BE2C (cell line): ENCODE results near the gene KIFC1.
"Not testable (repeated sequence)": the region's sequence is repeated elsewhere in the genome, so short reads cannot be mapped to it uniquely, and the experiment has no call there.

Source experiments
- DNase-seq: peaks from one replicate; pipeline ENCODE4 v3.0.0-alpha.2; 2020
- H3K27me3 ChIP-seq: fragments of 250-450 bp; sonication (Bioruptor Pico); 2 replicates; pipeline ENCODE4 v1.5.1; 2020; ENCODE audit warnings: mild to moderate bottlenecking
- H3K36me3 ChIP-seq: fragments of 250-450 bp; sonication (Bioruptor Pico); 2 replicates; pipeline ENCODE4 v1.5.1; 2020; ENCODE audit warnings: mild to moderate bottlenecking
- H3K4me1 ChIP-seq: fragments of 250-450 bp; sonication (Bioruptor Pico); 2 replicates; pipeline ENCODE4 v1.5.1; 2020
- H3K4me3 ChIP-seq: 2 replicates; pipeline ENCODE4 v1.5.1; 2011; ENCODE audit warnings: low read depth, low read length
- H3K9me3 ChIP-seq: fragments of 250-450 bp; sonication (Bioruptor Pico); 2 replicates; pipeline ENCODE4 v1.5.1; 2020
- CTCF ChIP-seq: IDR thresholded peaks from 2 replicates; pipeline ENCODE4 v1.5.1; 2012; ENCODE audit warnings: mild to moderate bottlenecking, low read depth, low read length

The KIFC1 gene

GRCh38 chr6:33372526-33373123 lies 19.0 kb upstream of the KIFC1 start:
- no peak for DNase-seq
- Histone ChIP-seq H3K4me3 (no peak overlapping the region), H3K36me3 (no peaks in the 10 kb centered on the region), H3K4me1 (no peaks in the 10 kb centered on the region), H3K9me3 (no peaks in the 10 kb centered on the region), H3K27me3 (no peaks in the 10 kb centered on the region)
- no peak for TF ChIP-seq CTCF

- Histone ChIP-seq H3K36me3 (no peaks in the 10 kb centered on the region), H3K4me3 (no peak overlapping the region), H3K27me3 (no peaks in the 10 kb centered on the region), H3K9me3 (no peaks in the 10 kb centered on the region), H3K4me1 (no peaks in the 10 kb centered on the region)
- no peak for DNase-seq
- no peak for TF ChIP-seq CTCF
Observed at GRCh38 chr6:33373960-33374910, 17.4 kb upstream of the KIFC1 start.

GRCh38 chr6:33375143-33375671 lies 16.4 kb upstream of the KIFC1 start:
- H3K27me3 ChIP-seq = no peaks in the 10 kb centered on the region
- H3K4me1 ChIP-seq = no peaks in the 10 kb centered on the region
- no peaks in the 10 kb centered on the region for H3K9me3 ChIP-seq
- H3K36me3 ChIP-seq = no peaks in the 10 kb centered on the region
- H3K4me3 ChIP-seq = no peak overlapping the region
- TF ChIP-seq CTCF = no peak
- no peak for DNase-seq

GRCh38 chr6:33377171-33377570 lies 14.5 kb upstream of the KIFC1 start:
- H3K36me3 ChIP-seq = no peaks in the 10 kb centered on the region
- no peak overlapping the region for H3K4me3 ChIP-seq
- no peaks in the 10 kb centered on the region for H3K9me3 ChIP-seq
- H3K4me1 ChIP-seq = no peaks in the 10 kb centered on the region
- no peak for DNase-seq
- no peaks in the 10 kb centered on the region for H3K27me3 ChIP-seq
- no peak for TF ChIP-seq CTCF

- not testable (repeated sequence) for H3K27me3 ChIP-seq, H3K9me3 ChIP-seq, H3K4me3 ChIP-seq, DNase-seq, H3K4me1 ChIP-seq, H3K36me3 ChIP-seq
Observed at GRCh38 chr6:33379184-33379583, 12.4 kb upstream of the KIFC1 start.

GRCh38 chr6:33380272-33380981 lies 11.2 kb upstream of the KIFC1 start:
- no peak for TF ChIP-seq CTCF
- H3K36me3 ChIP-seq = no peaks in the 10 kb centered on the region

More at GRCh38 chr6:33380272-33380981, 11.2 kb upstream of the KIFC1 start:
- DNase-seq = no peak
- no peaks in the 10 kb centered on the region for H3K4me1 ChIP-seq
- no peak overlapping the region for H3K4me3 ChIP-seq
- no peaks in the 10 kb centered on the region for H3K9me3 ChIP-seq
- H3K27me3 ChIP-seq = no peaks in the 10 kb centered on the region
